ENCODE data around the gene BANF2. TPM values are rescaled to one million over a fixed set of nuclear protein-coding genes. Genes with fewer than 3 reads are reported as not detected.

The BANF2 gene
- total and polyA plus RNA-seq, 2 of the 4 experiments (the other 2 are of a cell fraction): not detected

- H3K4ac ChIP-seq (ENCODE audit: low read depth, low read length): no peak overlapping the region
- H2BK5ac ChIP-seq (ENCODE audit: low read depth, low read length, poor library complexity, severe bottlenecking): no peak overlapping the region
- dilution Hi-C loops (cut with HindIII; ENCODE audit: low sequenced_read_pairs, unreplicated experiment): no loop called here
- no peak for DNase-seq
- H4K5ac ChIP-seq (ENCODE audit: low read depth, low read length): no peak overlapping the region
- BruUV-seq (replicated peaks): no TSS peak
- peaks cover 24 to 88% of the 10 kb centered on the region in 2 experiments for H3K79me1 ChIP-seq (ENCODE audit: low read depth in 1 of 2, low read length in 2 of 2)
- H3K4me3 ChIP-seq (ENCODE audit: insufficient read depth, low read depth, low read length): no peak overlapping the region
- no peak overlapping the region for H3K27ac ChIP-seq (ENCODE audit: insufficient read depth, low read length)
- POLR2A ChIA-PET (ENCODE audit: unreplicated experiment): no interaction called here
- H3K23ac ChIP-seq (ENCODE audit: low read depth, low read length): no peak overlapping the region
- no peak for ATAC-seq (ENCODE audit: low read depth)
- H3K9me1 ChIP-seq (ENCODE audit: insufficient read depth, low read length): peaks cover 28% of the 10 kb centered on the region
- H3K4me1 ChIP-seq (ENCODE audit: control insufficient read depth, insufficient read depth, low read length): peaks cover 30% of the 10 kb centered on the region
- no peak overlapping the region for H3K56ac ChIP-seq (ENCODE audit: extremely low read depth, insufficient read depth, low read length)
- peaks cover 94% of the 10 kb centered on the region for H4K20me1 ChIP-seq (ENCODE audit: insufficient read depth, low read length)
- no peaks in the 10 kb centered on the region for H3K27me3 ChIP-seq (ENCODE audit: control insufficient read depth, insufficient read depth, low read length)
- no peak overlapping the region for H2BK20ac ChIP-seq (ENCODE audit: low read depth, low read length)
- 94% methylated on average over 2 of the region's 2 CpGs; no CpG with 5 or more reads in 1 of the 2 experiments for WGBS, 2 experiments (ENCODE audit: extremely low coverage in 2 of 2, insufficient read length in 1 of 2)
- H2AK5ac ChIP-seq (ENCODE audit: low read depth, low read length): no peak overlapping the region
- intact Hi-C loops (cut with micrococcal nuclease): no loop called here
- no peak overlapping the region for H4K8ac ChIP-seq (ENCODE audit: low read depth in 2 of 2, low read length in 2 of 2)
- H3K9me3 ChIP-seq (ENCODE audit: control insufficient read depth, insufficient read depth, low read length): peaks cover 7% of the 10 kb centered on the region; the same call in 1 of the 2 replicates
- peaks cover 48% of the 10 kb centered on the region for H3K36me3 ChIP-seq (ENCODE audit: control insufficient read depth, insufficient read depth, low read length)
- no peak overlapping the region for H3K14ac ChIP-seq (replicated peaks; ENCODE audit: low read depth, low read length)
- H2BK15ac ChIP-seq (ENCODE audit: low read depth, low read length): no peak overlapping the region
- H2BK120ac ChIP-seq (ENCODE audit: low read depth, low read length): no peak overlapping the region
- in situ Hi-C loops (cut with MboI; ENCODE audit: low sequenced_read_pairs): no loop called here
- no peak overlapping the region for H2AK9ac ChIP-seq (replicated peaks; ENCODE audit: low read depth, low read length, poor library complexity)
- H3K9ac ChIP-seq (ENCODE audit: low read depth, low read length): no peak overlapping the region
- H3K18ac ChIP-seq (ENCODE audit: low read depth, low read length): no peak overlapping the region
- no peak overlapping the region for H4K91ac ChIP-seq (ENCODE audit: insufficient read depth, low read depth, low read length)
- H2AFZ ChIP-seq (replicated peaks; ENCODE audit: low read length, poor library complexity): no peak overlapping the region
- no peak overlapping the region for H3K4me2 ChIP-seq (ENCODE audit: low read depth, low read length)
- CTCF ChIA-PET: no interaction called here
- TF ChIP-seq CEBPB (IDR thresholded peaks at IDR 0.05; ENCODE audit: low read depth, low read length) (no peak), POLR2A (IDR thresholded peaks at IDR 0.05; ENCODE audit: low read depth, low read length) (no peak), ELK1 (IDR thresholded peaks at IDR 0.05; ENCODE audit: borderline replicate concordance, low read depth, low read length) (no peak), RCOR1 (IDR thresholded peaks at IDR 0.05; ENCODE audit: insufficient replicate concordance, low read length) (no peak), CTCF (conservative IDR thresholded peaks at IDR 0.05; ENCODE audit: low read depth, low read length) (no peak), RFX5 (IDR thresholded peaks at IDR 0.05; ENCODE audit: low read depth, low read length) (no peak), RAD21 (IDR thresholded peaks at IDR 0.05; ENCODE audit: low read length) (no peak), CHD1 (IDR thresholded peaks at IDR 0.05; ENCODE audit: low read depth, low read length) (no peak), USF2 (IDR thresholded peaks at IDR 0.05; ENCODE audit: low read depth, low read length) (no peak), FOS (IDR thresholded peaks at IDR 0.05; ENCODE audit: low read depth, low read length) (no peak), MXI1 (IDR thresholded peaks at IDR 0.05; ENCODE audit: borderline replicate concordance, low read depth, low read length) (no peak), MAZ (IDR thresholded peaks at IDR 0.05; ENCODE audit: borderline replicate concordance, low read depth, low read length) (no peak), NFE2L2 (IDR thresholded peaks at IDR 0.05; ENCODE audit: low read depth, low read length) (no peak), BHLHE40 (IDR thresholded peaks at IDR 0.05; ENCODE audit: low read depth, low read length) (no peak)
Observed at GRCh38 chr20:17658648-17658993, 41.1 kb upstream of the BANF2 start.

All from IMR-90 (cell line).